ENCODE results near the gene MEF2B. TPM values are rescaled to one million over a fixed set of nuclear protein-coding genes. Genes with fewer than 3 reads are reported as not detected.

MEF2B gene
- total RNA-seq, 2 donors from 2014 or later: not detected

GRCh38 chr19:19171821-19172532 lies 1.9 kb upstream of the MEF2B start:
- Histone ChIP-seq H3K27ac (no peak overlapping the region), H3K36me3 (no peaks in the 10 kb centered on the region), H3K4me3 (no peak overlapping the region), H3K4me1 (peaks cover 0 to 18% of the 10 kb centered on the region in 2 donors), H3K9me3 (no peaks in the 10 kb centered on the region), H3K27me3 (no peaks in the 10 kb centered on the region)
- no peak for TF ChIP-seq CTCF (IDR thresholded peaks at IDR 0.05)
- DNase-seq (ENCODE audit: low spot score): no peak

- no peaks in the 10 kb centered on the region for H3K27me3 ChIP-seq
- no peak overlapping the region for H3K27ac ChIP-seq
- no peak for DNase-seq (ENCODE audit: low spot score)
- no peak for TF ChIP-seq CTCF (IDR thresholded peaks at IDR 0.05)
- peaks cover 0 to 18% of the 10 kb centered on the region in 2 donors for H3K4me1 ChIP-seq
- H3K4me3 ChIP-seq: peak overlapping the region in 1 of 2 donors; percentile 35
- no peaks in the 10 kb centered on the region for H3K9me3 ChIP-seq
- no peaks in the 10 kb centered on the region for H3K36me3 ChIP-seq
These were observed 1.0 kb upstream of the MEF2B start for GRCh38 chr19:19170873-19171672.

GRCh38 chr19:19169236-19170052 lies 619 bp downstream of the MEF2B start:
- DNase-seq (ENCODE audit: low spot score): no peak
- no peaks in the 10 kb centered on the region for H3K36me3 ChIP-seq
- no peaks in the 10 kb centered on the region for H3K27me3 ChIP-seq
- H3K4me1 ChIP-seq: peaks cover 0 to 12% of the 10 kb centered on the region in 2 donors
- no peaks in the 10 kb centered on the region for H3K9me3 ChIP-seq
- no peak overlapping the region for H3K27ac ChIP-seq
- H3K4me3 ChIP-seq: peak overlapping the region; percentile 8 to 35
- no peak for TF ChIP-seq CTCF (IDR thresholded peaks at IDR 0.05)

GRCh38 chr19:19167612-19168011 lies 2.5 kb downstream of the MEF2B start:
- no peak for DNase-seq (ENCODE audit: low spot score)

More at GRCh38 chr19:19167612-19168011, 2.5 kb downstream of the MEF2B start:
- H3K4me3 ChIP-seq: no peak overlapping the region
- H3K27me3 ChIP-seq: no peaks in the 10 kb centered on the region
- peaks cover 0 to 12% of the 10 kb centered on the region in 2 donors for H3K4me1 ChIP-seq
- H3K9me3 ChIP-seq: no peaks in the 10 kb centered on the region
- H3K27ac ChIP-seq: no peak overlapping the region
- no peaks in the 10 kb centered on the region for H3K36me3 ChIP-seq
- TF ChIP-seq CTCF (IDR thresholded peaks at IDR 0.05): no peak
